Thyroid gland (tissue), 4 donors: ENCODE data around the gene RRP12.

ENCODE experiments used
- POLR2A ChIP-seq, 2 donors: fragments of 450-650 bp; IDR thresholded peaks; one replicate each; pipeline ENCODE4 v1.6.1; 2017; ENCODE audit warnings: antibody characterized with exemption in 2 of 2, mild to moderate bottlenecking in 2 of 2, moderate library complexity in 1 of 2
- TF ChIP-seq, protein P1 (sequence below), 6 experiments: fragments of 200-600 bp in 3 of 6; fragments of 450-650 bp in 3 of 6; sonication (generic) in 3 of 6; IDR thresholded peaks; one replicate each; pipeline ENCODE4 v1.5.1; 2016 to 2019; ENCODE audit warnings: antibody characterized with exemption in 6 of 6, mild to moderate bottlenecking in 2 of 6, inconsistent platforms in 1 of 6, moderate library complexity in 1 of 6

DNA sequence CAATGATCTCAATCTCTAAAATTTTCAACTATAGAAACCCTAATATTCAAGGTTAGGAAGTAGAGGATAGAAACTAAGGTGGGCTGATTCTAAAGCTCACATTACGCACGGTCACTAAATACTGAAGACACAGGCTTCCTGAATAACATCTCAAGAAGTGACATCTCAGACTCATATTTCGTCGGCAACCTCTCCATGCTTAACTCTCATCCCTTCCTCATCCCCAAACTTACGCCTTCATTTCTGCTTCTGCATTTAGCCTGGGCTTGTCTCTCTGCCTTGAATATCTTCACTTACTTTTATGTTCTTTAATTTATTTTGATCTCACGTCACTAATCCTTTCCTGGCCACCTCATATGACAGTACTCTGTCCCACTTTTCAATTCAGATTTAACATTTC is 34.1 kb upstream of the RRP12 start:
- TF ChIP-seq, protein P1, sequence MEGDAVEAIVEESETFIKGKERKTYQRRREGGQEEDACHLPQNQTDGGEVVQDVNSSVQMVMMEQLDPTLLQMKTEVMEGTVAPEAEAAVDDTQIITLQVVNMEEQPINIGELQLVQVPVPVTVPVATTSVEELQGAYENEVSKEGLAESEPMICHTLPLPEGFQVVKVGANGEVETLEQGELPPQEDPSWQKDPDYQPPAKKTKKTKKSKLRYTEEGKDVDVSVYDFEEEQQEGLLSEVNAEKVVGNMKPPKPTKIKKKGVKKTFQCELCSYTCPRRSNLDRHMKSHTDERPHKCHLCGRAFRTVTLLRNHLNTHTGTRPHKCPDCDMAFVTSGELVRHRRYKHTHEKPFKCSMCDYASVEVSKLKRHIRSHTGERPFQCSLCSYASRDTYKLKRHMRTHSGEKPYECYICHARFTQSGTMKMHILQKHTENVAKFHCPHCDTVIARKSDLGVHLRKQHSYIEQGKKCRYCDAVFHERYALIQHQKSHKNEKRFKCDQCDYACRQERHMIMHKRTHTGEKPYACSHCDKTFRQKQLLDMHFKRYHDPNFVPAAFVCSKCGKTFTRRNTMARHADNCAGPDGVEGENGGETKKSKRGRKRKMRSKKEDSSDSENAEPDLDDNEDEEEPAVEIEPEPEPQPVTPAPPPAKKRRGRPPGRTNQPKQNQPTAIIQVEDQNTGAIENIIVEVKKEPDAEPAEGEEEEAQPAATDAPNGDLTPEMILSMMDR (IDR thresholded peaks at IDR 0.05), result no peak
- TF ChIP-seq POLR2A (IDR thresholded peaks at IDR 0.05), result no peak
